Mesenchymal stem cell (in vitro differentiated cells and primary cell): ENCODE results near the gene ALDH1A1.

ENCODE experiments used
- DNase-seq: peaks from one replicate; pipeline ENCODE4 v3.0.0-alpha.2; 2013
- H2AFZ ChIP-seq: one replicate; pipeline ENCODE4 v1.6.1; 2013; ENCODE audit warnings: low read depth, mild to moderate bottlenecking, control low read depth, inconsistent platforms, low read length, moderate library complexity
- H2AK5ac ChIP-seq: 2 replicates; pipeline ENCODE4 v1.6.1; 2013; ENCODE audit warnings: low read length, moderate library complexity, mild to moderate bottlenecking, inconsistent platforms; ENCODE audit not compliant: severe bottlenecking
- H2BK120ac ChIP-seq: one replicate; pipeline ENCODE4 v1.6.1; 2013; ENCODE audit warnings: low read depth, mild to moderate bottlenecking, inconsistent platforms, low read length, moderate library complexity
- H2BK12ac ChIP-seq, 2 experiments: one replicate each; pipeline ENCODE4 v1.6.1; 2013; ENCODE audit warnings: inconsistent platforms in 2 of 2, low read length in 2 of 2, mild to moderate bottlenecking in 2 of 2, moderate library complexity in 2 of 2, control low read depth in 1 of 2
- H2BK15ac ChIP-seq: one replicate; pipeline ENCODE4 v1.6.1; 2013; ENCODE audit warnings: mild to moderate bottlenecking, low read depth, inconsistent platforms; ENCODE audit not compliant: poor library complexity, severe bottlenecking
- H2BK5ac ChIP-seq: 2 replicates; pipeline ENCODE4 v1.6.1; 2013; ENCODE audit warnings: low read depth, mild to moderate bottlenecking, low read length, control low read depth, inconsistent platforms; ENCODE audit not compliant: poor library complexity, severe bottlenecking
- H3K14ac ChIP-seq, 2 experiments: one replicate each; pipeline ENCODE4 v1.6.1; 2013; ENCODE audit warnings: inconsistent platforms in 2 of 2, low read length in 2 of 2, control low read depth in 1 of 2, mild to moderate bottlenecking in 1 of 2, moderate library complexity in 1 of 2
- H3K18ac ChIP-seq, 2 experiments: one replicate each; pipeline ENCODE4 v1.6.1; 2013; ENCODE audit warnings: inconsistent platforms in 2 of 2, low read length in 2 of 2, control low read depth in 1 of 2, low read depth in 1 of 2, mild to moderate bottlenecking in 1 of 2
- H3K23ac ChIP-seq, 2 experiments: one replicate each; pipeline ENCODE4 v1.6.1; 2013; ENCODE audit warnings: inconsistent platforms in 2 of 2, low read length in 2 of 2, mild to moderate bottlenecking in 2 of 2, moderate library complexity in 2 of 2, control low read depth in 1 of 2
- H3K27ac ChIP-seq: 2 replicates; pipeline ENCODE4 v1.5.1; 2013; ENCODE audit warnings: mild to moderate bottlenecking, moderate library complexity, low read length, control low read depth, inconsistent platforms; ENCODE audit not compliant: poor library complexity, severe bottlenecking
- H3K27me3 ChIP-seq, 2 experiments: 2 replicates each; pipeline versions ENCODE4 v1.6.1 to v1.7.0; 2013; ENCODE audit warnings: low read length in 2 of 2, mild to moderate bottlenecking in 2 of 2, moderate library complexity in 2 of 2, control low read depth in 1 of 2, inconsistent platforms in 1 of 2; ENCODE audit not compliant: control insufficient read depth in 1 of 2, insufficient read depth in 1 of 2
- H3K36me3 ChIP-seq, 2 experiments: 2 replicates each; pipeline versions ENCODE4 v1.6.1 to v1.7.0; 2013; ENCODE audit warnings: low read length in 2 of 2, control low read depth in 1 of 2, inconsistent platforms in 1 of 2, low read depth in 1 of 2, mild to moderate bottlenecking in 1 of 2; ENCODE audit not compliant: insufficient read depth in 2 of 2, control insufficient read depth in 1 of 2
- H3K4ac ChIP-seq, 2 experiments: one replicate each; pipeline ENCODE4 v1.6.1; 2013; ENCODE audit warnings: inconsistent platforms in 2 of 2, low read length in 2 of 2, mild to moderate bottlenecking in 2 of 2, moderate library complexity in 2 of 2, control low read depth in 1 of 2, low read depth in 1 of 2
- H3K4me1 ChIP-seq: 2 replicates; pipeline ENCODE4 v1.6.1; 2013; ENCODE audit warnings: low read depth, low read length, control low read depth; ENCODE audit not compliant: control insufficient read depth, insufficient read depth
- H3K4me2 ChIP-seq: 2 replicates; pipeline ENCODE4 v1.6.1; 2013; ENCODE audit warnings: low read length, mild to moderate bottlenecking, inconsistent platforms; ENCODE audit not compliant: poor library complexity, severe bottlenecking
- H3K4me3 ChIP-seq, 2 experiments: 2 replicates each; pipeline versions ENCODE4 v1.5.1 to v1.7.0; 2013; ENCODE audit warnings: low read length in 2 of 2, mild to moderate bottlenecking in 2 of 2, control low read depth in 1 of 2, low read depth in 1 of 2; ENCODE audit not compliant: insufficient read depth in 1 of 2
- H3K79me1 ChIP-seq: replicated peaks from 2 replicates; pipeline ENCODE4 v1.6.1; 2013; ENCODE audit warnings: mild to moderate bottlenecking, control low read depth, low read length, inconsistent platforms; ENCODE audit not compliant: poor library complexity, severe bottlenecking
- H3K9ac ChIP-seq: 2 replicates; pipeline ENCODE4 v1.7.0; 2013; ENCODE audit warnings: mild to moderate bottlenecking, low read length, moderate library complexity
- H3K9me3 ChIP-seq: 2 replicates; pipeline ENCODE4 v1.7.0; 2013; ENCODE audit warnings: mild to moderate bottlenecking, low read length; ENCODE audit not compliant: control insufficient read depth
- H4K8ac ChIP-seq: one replicate; pipeline ENCODE4 v1.6.1; 2013; ENCODE audit warnings: inconsistent platforms, mild to moderate bottlenecking, low read length, moderate library complexity
- H4K91ac ChIP-seq: one replicate; pipeline ENCODE4 v1.6.1; 2013; ENCODE audit warnings: mild to moderate bottlenecking, low read length, inconsistent platforms
- WGBS: methylation state at CpG from one replicate; pipeline ENCODE4 v1.1.7; 2013; ENCODE audit warnings: mixed read lengths; 5-methylcytosine and 5-hydroxymethylcytosine counted together

The ALDH1A1 gene

DNA sequence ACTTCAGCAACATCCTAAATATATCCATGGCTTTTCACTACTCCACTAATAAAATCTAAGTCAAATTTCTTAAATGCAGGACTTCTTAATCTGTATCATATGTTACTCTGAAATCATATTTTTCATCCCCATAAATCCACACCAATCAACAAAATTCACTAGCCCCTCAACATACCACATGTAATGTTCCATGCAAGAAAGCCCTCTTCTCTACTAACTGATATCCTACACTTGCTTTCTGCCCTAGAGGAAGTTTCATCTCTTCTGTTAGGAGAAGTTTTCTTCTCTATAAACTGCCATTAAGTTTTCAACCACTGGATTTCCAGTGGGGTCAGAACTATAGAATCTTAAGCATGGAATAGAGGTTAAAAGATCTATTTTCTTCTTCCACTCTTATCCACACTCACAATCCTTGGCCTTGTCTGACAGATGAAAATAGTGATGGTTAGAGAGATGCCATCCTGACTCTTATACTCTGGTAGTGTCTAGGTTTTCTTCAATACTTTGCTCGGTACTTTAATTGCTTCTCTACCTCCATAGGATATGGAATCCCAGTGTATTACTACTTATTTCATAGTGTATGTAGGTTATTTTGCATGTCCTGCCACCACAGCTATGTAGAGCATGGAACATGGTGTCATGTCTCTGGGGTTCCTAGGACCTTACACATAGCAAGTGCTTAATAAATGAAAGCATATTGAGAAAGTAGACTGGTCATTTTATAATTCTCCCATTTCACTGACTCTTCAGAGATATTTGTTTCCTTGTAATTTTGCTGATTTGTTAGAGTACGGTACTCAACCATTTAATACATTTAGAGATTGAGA is 48.4 kb downstream of the ALDH1A1 start:
- DNase-seq: no peak
- Histone ChIP-seq H4K91ac (no peak overlapping the region), H2AFZ (no peak overlapping the region)

DNA sequence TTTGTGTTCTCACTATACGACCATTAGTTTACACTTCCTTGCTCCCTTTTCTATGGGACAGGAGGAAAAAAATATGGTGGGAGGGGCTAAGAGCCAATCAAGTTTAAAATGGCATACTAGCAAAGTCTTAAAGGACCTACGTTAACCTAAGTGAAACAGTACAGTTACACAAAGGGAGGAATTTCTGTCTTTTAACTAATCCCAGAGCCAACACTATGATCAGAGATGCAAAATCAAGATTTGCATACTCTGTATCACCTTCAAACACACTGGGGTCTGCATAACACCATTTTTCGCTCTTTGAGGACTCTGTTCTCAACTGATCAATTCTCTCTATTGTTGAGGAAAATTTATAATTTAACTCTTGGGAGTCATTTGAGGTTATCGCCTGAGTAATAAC is 49.8 kb downstream of the ALDH1A1 start:
- Histone ChIP-seq H3K23ac (no peak overlapping the region), H3K18ac (no peak overlapping the region), H3K4me2 (no peak overlapping the region), H4K8ac (no peak overlapping the region), H2AFZ (no peak overlapping the region), H3K27ac (no peak overlapping the region), H3K4me3 (no peak overlapping the region), H3K4ac (no peak overlapping the region), H3K79me1 (no peaks in the 10 kb centered on the region), H2AK5ac (no peak overlapping the region), H2BK12ac (no peak overlapping the region), H3K4me1 (no peaks in the 10 kb centered on the region), H4K91ac (no peak overlapping the region), H3K9me3 (no peaks in the 10 kb centered on the region), H2BK5ac (no peak overlapping the region), H2BK120ac (no peak overlapping the region), H3K36me3 (no peaks in the 10 kb centered on the region), H3K14ac (no peak overlapping the region), H2BK15ac (no peak overlapping the region), H3K9ac (no peak overlapping the region), H3K27me3 (no peaks in the 10 kb centered on the region)
- 100% methylated on average over 2 of the region's 4 CpGs for WGBS
- no peak for DNase-seq

More for the DNA sequence above, 48.4 kb downstream of the ALDH1A1 start:
- no peak overlapping the region for H2BK120ac ChIP-seq
- WGBS: no CpG with 5 or more reads among the region's 2 CpGs
- H3K36me3 ChIP-seq: no peaks in the 10 kb centered on the region
- no peaks in the 10 kb centered on the region for H3K4me1 ChIP-seq
- H3K27ac ChIP-seq: no peak overlapping the region
- no peak overlapping the region for H3K4me3 ChIP-seq
- no peaks in the 10 kb centered on the region for H3K27me3 ChIP-seq
- H3K9ac ChIP-seq: no peak overlapping the region
- H3K4ac ChIP-seq: no peak overlapping the region
- no peaks in the 10 kb centered on the region for H3K9me3 ChIP-seq
- H3K79me1 ChIP-seq: no peaks in the 10 kb centered on the region
- no peak overlapping the region for H3K4me2 ChIP-seq
- no peak overlapping the region for H4K8ac ChIP-seq
- H2BK12ac ChIP-seq: no peak overlapping the region
- H3K14ac ChIP-seq: no peak overlapping the region
- no peak overlapping the region for H3K23ac ChIP-seq
- H2BK15ac ChIP-seq: no peak overlapping the region
- no peak overlapping the region for H2AK5ac ChIP-seq
- H3K18ac ChIP-seq: no peak overlapping the region
- H2BK5ac ChIP-seq: no peak overlapping the region

GRCh38 chr9:72902268-72902667 is 50.6 kb downstream of the ALDH1A1 start:
- Histone ChIP-seq H4K8ac (no peak overlapping the region), H3K14ac (no peak overlapping the region), H4K91ac (no peak overlapping the region), H3K23ac (no peak overlapping the region), H3K79me1 (no peaks in the 10 kb centered on the region), H3K18ac (no peak overlapping the region), H2BK12ac (no peak overlapping the region), H3K27me3 (no peaks in the 10 kb centered on the region), H2AFZ (no peak overlapping the region), H2BK15ac (no peak overlapping the region), H3K4ac (no peak overlapping the region), H3K4me2 (no peak overlapping the region), H2BK5ac (no peak overlapping the region), H2AK5ac (no peak overlapping the region), H3K9me3 (no peaks in the 10 kb centered on the region), H2BK120ac (no peak overlapping the region), H3K4me1 (no peaks in the 10 kb centered on the region), H3K36me3 (no peaks in the 10 kb centered on the region), H3K4me3 (no peak overlapping the region), H3K27ac (no peak overlapping the region), H3K9ac (no peak overlapping the region)
- no peak for DNase-seq
- WGBS: no CpG with 5 or more reads among the region's 1 CpG

- no peak overlapping the region for H3K4me2 ChIP-seq
- H3K14ac ChIP-seq: no peak overlapping the region
- H3K4me3 ChIP-seq: no peak overlapping the region
- H3K18ac ChIP-seq: no peak overlapping the region
- H3K23ac ChIP-seq: no peak overlapping the region
- no peaks in the 10 kb centered on the region for H3K79me1 ChIP-seq
- no peaks in the 10 kb centered on the region for H3K36me3 ChIP-seq
- no peak overlapping the region for H4K8ac ChIP-seq
- H4K91ac ChIP-seq: no peak overlapping the region
- H2BK15ac ChIP-seq: no peak overlapping the region
- no peak overlapping the region for H3K27ac ChIP-seq
- no peaks in the 10 kb centered on the region for H3K4me1 ChIP-seq
- 91% methylated on average over 3 of the region's 3 CpGs for WGBS
- H2BK5ac ChIP-seq: no peak overlapping the region
- no peak overlapping the region for H3K4ac ChIP-seq
- H2BK12ac ChIP-seq: no peak overlapping the region
- no peak overlapping the region for H2AK5ac ChIP-seq
- no peak overlapping the region for H3K9ac ChIP-seq
- H2BK120ac ChIP-seq: no peak overlapping the region
- H3K27me3 ChIP-seq: no peaks in the 10 kb centered on the region
- DNase-seq: no peak
- no peak overlapping the region for H2AFZ ChIP-seq
- no peaks in the 10 kb centered on the region for H3K9me3 ChIP-seq
Observed at GRCh38 chr9:72899734-72900477, 52.9 kb downstream of the ALDH1A1 start.
